Measurements from ENCODE around the gene ANKRD13D. TPM values are rescaled to one million over a fixed set of nuclear protein-coding genes. Genes with fewer than 3 reads are reported as not detected.

Gene ANKRD13D
- total RNA-seq, 4 donors from 2014 or later: 19.7 to 194 (median 54.5) TPM

GRCh38 chr11:67303132-67303834, 14.2 kb downstream of the ANKRD13D start, which contains the start of gene SSH3:
Gene SSH3, plus strand, starts transcription at chr11:67303530. Its CDS starts 96 bp downstream, at chr11:67303626.
- intact Hi-C loops (cut with DNase I; ENCODE audit: low total_unique reads) (no loop called here), in situ Hi-C loops (cut with MboI; ENCODE audit: low pct_ligation_motif_present in 1 of 4, low pct_unique_long_range_greater_than_20kb in 1 of 4, low sequenced_read_pairs in 3 of 4) (no loop called here)
- TF ChIP-seq POLR2A (IDR thresholded peaks at IDR 0.05) (peak; percentile 92), CTCF (IDR thresholded peaks at IDR 0.05) (no peak), EP300 (IDR thresholded peaks at IDR 0.05; ENCODE audit: low read depth) (no peak), POLR2AphosphoS5 (IDR thresholded peaks at IDR 0.05) (peak; percentile 57 to 88 (median 80))
- H3K4me3 ChIP-seq: peak within 1 kb of the TSS; percentile 81 to 94 (median 84)
- peak; percentile 90 for DNase-seq
- 0% methylated on average over 27 of the region's 65 CpGs; no CpG with 5 or more reads in 1 of the 2 donors for WGBS, 2 donors (ENCODE audit: low coverage in 1 of 2)
- no peaks in the 10 kb centered on the region for H3K27me3 ChIP-seq
- peaks cover 0 to 6% (median 0%) of the 10 kb centered on the region in 4 donors for H3K36me3 ChIP-seq
- peaks cover 13 to 37% (median 27%) of the 10 kb centered on the region in 4 donors for H3K4me1 ChIP-seq
- H3K9me3 ChIP-seq: no peaks in the 10 kb centered on the region
- H3K27ac ChIP-seq: peak within 1 kb of the TSS; percentile 83 to 91 (median 90)

- Histone ChIP-seq H3K9me3 (no peaks in the 10 kb centered on the region), H3K27me3 (no peaks in the 10 kb centered on the region), H3K4me3 (peak overlapping the region; percentile 81 to 94 (median 84)), H3K27ac (peak overlapping the region; percentile 83 to 91 (median 90)), H3K36me3 (peaks cover 0 to 9% (median 0%) of the 10 kb centered on the region in 4 donors), H3K4me1 (peaks cover 13 to 37% (median 27%) of the 10 kb centered on the region in 4 donors)
- 6% methylated on average over 30 of the region's 43 CpGs; no CpG with 5 or more reads in 1 of the 2 donors for WGBS, 2 donors (ENCODE audit: low coverage in 1 of 2)
- DNase-seq: peak; percentile 55
- in situ Hi-C loops (cut with MboI; ENCODE audit: low pct_ligation_motif_present in 1 of 4, low pct_unique_long_range_greater_than_20kb in 1 of 4, low sequenced_read_pairs in 3 of 4): no loop called here
- intact Hi-C loops (cut with DNase I; ENCODE audit: low total_unique reads): no loop called here
- TF ChIP-seq CTCF (IDR thresholded peaks at IDR 0.05) (no peak), EP300 (IDR thresholded peaks at IDR 0.05; ENCODE audit: low read depth) (no peak), POLR2AphosphoS5 (IDR thresholded peaks at IDR 0.05) (no peak), POLR2A (IDR thresholded peaks at IDR 0.05) (no peak)
Measured at GRCh38 chr11:67303835-67304411, 14.8 kb downstream of the ANKRD13D start.

GRCh38 chr11:67304511-67305113, 15.5 kb downstream of the ANKRD13D start:
- H3K4me1 ChIP-seq: peaks cover 13 to 37% (median 27%) of the 10 kb centered on the region in 4 donors
- H3K27ac ChIP-seq: peak overlapping the region; percentile 83 to 91 (median 90)
- in situ Hi-C loops (cut with MboI; ENCODE audit: low pct_ligation_motif_present in 1 of 4, low pct_unique_long_range_greater_than_20kb in 1 of 4, low sequenced_read_pairs in 3 of 4) (no loop called here), intact Hi-C loops (cut with DNase I; ENCODE audit: low total_unique reads) (no loop called here)
- 62% methylated on average over 14 of the region's 14 CpGs; no CpG with 5 or more reads in 1 of the 2 donors for WGBS, 2 donors (ENCODE audit: low coverage in 1 of 2)
- TF ChIP-seq EP300 (IDR thresholded peaks at IDR 0.05; ENCODE audit: low read depth): no peak
- no peak for TF ChIP-seq CTCF (IDR thresholded peaks at IDR 0.05)
- TF ChIP-seq POLR2AphosphoS5 (IDR thresholded peaks at IDR 0.05): no peak
- TF ChIP-seq POLR2A (IDR thresholded peaks at IDR 0.05): no peak
- no peaks in the 10 kb centered on the region for H3K9me3 ChIP-seq
- H3K27me3 ChIP-seq: no peaks in the 10 kb centered on the region
- H3K4me3 ChIP-seq: peak overlapping the region; percentile 81 to 94 (median 84)
- peaks cover 0 to 9% (median under 1%) of the 10 kb centered on the region in 4 donors for H3K36me3 ChIP-seq
- peak; percentile 9 for DNase-seq

Data from transverse colon (tissue), 4 donors.